Non-pigmented ciliary epithelial cell (primary cell): ENCODE data around the gene ERCC4.
"Not testable (repeated sequence)": the region's sequence is repeated elsewhere in the genome, so short reads cannot be mapped to it uniquely, and the experiment has no call there.

ENCODE experiments used
- DNase-seq: peaks from one replicate; pipeline ENCODE4 v3.0.0-alpha.2; 2010; ENCODE audit warnings: low read depth

ERCC4 gene

DNA sequence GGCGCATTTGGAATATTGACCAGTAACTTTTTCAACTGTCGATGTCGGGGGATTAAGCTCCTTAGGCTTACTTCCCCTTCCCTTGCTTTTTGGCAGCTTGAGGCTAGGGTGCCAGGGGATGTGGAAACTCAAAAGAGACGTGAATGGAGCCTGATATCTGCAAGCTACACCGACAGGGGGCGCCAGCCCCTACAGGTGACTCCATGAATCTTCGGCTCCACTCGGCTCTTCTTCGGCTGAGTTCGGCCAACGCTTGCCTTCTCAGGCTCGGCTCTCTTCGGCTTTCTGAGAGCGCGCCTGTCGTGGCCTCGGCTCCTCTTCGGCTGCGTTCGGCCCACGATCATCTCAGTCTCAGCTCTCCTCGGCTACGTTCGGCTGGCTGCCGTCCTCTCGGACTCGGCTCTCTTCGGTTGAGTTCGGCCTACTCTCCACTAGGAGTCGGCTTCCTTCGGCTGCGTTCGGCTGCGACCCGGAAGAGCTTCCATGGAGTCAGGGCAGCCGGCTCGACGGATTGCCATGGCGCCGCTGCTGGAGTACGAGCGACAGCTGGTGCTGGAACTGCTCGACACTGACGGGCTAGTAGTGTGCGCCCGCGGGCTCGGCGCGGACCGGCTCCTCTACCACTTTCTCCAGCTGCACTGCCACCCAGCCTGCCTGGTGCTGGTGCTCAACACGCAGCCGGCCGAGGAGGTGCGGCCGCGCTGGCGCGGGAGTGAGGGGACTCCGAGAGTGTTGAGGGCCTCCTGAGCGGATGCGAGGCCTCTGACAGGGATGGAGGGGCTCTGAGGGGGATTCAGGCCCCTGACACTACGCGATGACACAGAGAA, at the start of gene ERCC4:
ERCC4 (plus strand) TSS at position 472 of the 827 bp plus-strand sequence; CDS start at position 484, 12 bp downstream.
- DNase-seq, result peak; percentile 95

DNA sequence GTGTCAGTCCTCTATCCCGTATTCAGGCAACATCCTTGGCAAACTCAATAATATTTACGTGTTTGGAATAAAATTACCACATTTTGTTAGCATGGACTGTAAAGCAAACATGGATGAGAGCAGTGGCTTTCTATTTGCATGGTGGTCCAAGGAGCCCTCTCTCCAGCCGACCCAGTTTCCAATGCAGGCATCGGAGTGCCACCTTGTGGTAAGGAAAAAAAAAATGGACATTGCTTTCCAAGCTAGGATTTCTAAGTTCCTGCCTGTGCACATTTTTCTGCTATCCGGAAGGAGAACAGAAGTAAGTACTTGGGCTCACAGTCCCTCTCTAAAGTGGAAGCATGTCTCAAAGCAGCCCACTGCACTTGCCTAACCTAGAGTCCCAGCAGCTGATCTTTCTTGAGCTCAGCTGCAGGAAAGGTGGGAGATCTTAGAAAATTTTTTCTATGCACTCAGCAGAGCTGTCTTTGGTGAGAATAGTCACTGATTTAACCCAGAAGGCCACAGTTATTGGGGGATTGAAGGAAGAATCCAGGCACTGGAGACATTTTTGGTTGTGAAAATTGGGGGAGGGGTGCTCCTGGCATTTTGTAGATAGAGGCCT, 46.0 kb upstream of the ERCC4 start:
- no peak for DNase-seq

DNA sequence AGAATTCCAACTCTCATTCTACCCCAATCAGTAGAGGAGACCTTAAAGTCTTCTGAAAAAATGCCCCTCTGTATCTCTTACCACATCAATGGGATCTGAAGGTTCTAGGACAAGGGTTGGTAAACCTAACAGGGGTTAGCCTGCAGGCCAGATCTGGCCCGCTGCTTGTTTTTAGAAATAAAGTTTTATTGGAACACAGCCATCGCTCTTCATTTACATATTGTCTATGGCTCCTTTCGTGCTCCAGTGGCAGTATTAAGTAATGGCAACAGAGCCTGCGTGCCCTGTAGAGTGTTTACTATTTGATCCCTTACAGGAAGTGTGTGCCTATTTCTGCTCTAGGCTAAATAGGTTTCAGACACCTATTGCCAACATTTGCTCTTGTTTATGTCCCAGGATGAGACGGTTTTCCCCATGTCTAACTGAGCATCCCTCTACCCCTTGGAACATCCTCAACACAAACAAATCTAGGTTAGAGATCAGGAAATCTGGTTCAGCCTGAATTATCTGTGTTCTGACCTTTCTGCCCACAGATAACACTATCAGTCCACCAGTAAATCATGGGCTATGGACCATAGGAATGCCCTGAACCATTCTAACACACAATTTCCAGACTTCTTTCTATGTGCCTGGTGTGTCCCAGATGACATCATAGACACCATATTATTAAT, 44.2 kb upstream of the ERCC4 start:
- no peak for DNase-seq

DNA sequence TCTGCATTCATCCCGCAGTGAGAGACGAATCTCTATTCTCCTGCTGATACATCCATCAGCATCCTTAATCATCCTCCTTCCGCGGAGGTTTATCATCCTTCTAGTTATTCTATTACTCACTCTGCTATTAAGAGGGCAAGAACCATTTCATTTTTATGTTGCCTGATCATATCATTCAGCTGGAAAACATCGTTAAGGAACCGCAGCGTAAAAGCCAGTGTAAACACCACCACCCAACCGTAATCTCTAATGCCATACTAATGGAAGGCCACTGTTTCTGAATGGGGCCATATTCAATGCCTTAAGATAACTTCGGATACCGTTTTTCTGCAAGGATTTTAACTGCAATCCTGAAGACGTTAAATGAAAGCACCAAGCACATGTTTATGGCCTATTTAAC, 36.7 kb upstream of the ERCC4 start:
- no peak for DNase-seq

DNA sequence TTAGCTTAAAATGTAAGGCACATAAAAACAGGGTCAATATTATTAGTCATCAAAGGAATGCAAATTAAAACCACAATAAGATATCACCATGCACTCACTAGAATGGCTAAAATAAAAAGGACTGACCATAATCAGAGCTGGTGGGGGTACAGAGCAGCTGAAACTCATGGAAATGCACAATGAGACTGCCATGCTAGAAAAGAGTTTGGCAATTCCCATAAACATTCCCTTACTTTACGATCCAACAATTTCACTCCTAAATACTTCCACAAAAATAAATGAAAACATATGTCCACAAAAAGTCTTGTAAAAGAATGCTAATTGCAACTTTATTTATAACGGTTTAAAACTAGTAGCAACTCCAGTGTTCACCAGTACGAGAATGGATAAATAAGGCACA, 36.1 kb upstream of the ERCC4 start:
- DNase-seq, result no peak

DNA sequence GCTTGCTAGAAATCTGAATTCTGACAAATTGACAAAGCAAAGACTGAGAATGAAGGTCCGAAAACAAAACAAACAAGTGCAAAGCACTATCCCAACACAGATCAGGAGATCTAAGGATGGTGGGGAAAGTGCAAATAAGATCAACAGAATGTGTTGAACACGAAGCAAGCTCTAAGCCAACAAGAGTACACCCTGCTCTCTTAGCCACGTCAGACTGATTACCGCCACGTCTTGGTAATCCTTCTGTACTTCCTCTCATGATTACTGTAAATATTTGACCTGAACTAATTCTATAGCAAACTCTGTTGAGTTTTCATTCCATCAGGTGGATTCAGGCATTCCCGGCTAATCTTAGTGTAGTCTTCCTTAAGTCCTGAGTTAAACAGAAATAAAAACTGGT, 34.3 kb upstream of the ERCC4 start:
- DNase-seq, result no peak

DNA sequence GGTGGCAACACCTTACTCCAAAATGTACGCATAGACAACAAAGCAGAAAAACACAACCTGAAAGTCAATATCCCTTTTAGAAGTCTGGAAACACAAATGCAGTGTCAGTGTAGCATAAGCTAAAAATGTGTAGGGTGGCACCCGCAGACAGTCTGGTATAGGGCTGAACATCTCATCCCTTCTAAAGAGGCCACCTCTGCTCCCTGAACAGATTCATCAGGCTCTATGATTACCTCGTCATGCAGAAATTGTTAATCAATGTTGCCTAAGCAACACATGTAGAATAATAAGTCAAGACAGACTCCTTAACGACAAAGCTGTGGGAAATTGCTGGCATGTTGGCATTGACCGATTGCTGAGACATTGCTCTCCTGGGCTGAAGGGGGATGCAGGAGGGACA, 33.3 kb upstream of the ERCC4 start:
- no peak for DNase-seq

DNA sequence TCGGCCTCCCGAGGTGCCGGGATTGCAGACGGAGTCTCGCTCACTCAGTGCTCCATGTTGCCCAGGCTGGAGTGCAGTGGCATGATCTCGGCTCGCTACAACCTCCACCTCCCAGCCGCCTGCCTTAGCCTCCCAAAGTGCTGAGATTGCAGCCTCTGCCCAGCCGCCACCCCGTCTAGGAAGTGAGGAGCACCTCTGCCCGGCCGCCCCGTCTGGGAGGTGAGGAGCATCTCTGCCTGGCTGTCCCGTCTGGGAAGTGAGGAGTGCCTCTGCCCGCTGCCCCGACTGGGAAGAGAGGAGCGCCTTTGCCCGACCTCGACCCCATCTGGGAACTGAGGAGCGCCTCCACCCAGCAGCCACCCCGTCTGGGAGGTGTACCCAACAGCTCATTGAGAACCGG, 30.6 kb upstream of the ERCC4 start:
- not testable (repeated sequence) for DNase-seq

DNA sequence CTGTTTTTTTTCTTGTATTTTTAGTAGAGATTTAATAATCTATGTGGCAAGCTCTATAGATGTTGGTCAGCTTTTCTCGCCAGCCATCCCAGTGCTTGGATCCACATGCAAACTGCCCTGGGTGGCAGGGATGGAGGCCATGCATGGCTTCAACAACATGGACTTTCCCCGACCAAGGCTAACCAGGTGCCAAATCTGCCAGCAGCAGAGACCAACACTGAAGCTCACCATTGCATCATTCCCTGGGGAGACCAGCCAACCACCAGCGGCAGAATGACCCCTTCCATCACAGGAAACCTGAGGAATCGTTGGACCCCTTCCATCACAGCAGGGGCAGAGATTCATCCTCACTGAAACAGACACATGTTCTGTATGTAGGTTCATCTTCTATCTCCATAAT, 27.7 kb upstream of the ERCC4 start:
- DNase-seq, result no peak

DNA sequence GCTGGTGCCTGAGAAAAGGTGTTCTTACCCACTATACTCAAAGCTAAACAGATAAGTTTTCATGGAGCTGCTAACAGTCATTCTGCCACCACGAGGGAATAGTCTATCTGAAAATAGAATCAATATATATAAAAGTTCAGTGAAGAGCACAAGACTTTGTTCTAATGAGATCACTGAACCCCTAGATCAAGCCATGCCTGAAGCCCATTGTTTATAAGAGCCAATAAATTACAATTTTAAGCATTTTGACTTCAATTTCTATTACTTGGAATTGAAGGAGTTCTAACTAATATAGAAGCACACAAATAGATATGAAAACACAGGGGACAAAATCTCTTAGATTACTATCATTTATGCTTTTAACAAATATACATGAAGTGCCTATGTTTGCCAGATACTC, 24.4 kb upstream of the ERCC4 start:
- no peak for DNase-seq

DNA sequence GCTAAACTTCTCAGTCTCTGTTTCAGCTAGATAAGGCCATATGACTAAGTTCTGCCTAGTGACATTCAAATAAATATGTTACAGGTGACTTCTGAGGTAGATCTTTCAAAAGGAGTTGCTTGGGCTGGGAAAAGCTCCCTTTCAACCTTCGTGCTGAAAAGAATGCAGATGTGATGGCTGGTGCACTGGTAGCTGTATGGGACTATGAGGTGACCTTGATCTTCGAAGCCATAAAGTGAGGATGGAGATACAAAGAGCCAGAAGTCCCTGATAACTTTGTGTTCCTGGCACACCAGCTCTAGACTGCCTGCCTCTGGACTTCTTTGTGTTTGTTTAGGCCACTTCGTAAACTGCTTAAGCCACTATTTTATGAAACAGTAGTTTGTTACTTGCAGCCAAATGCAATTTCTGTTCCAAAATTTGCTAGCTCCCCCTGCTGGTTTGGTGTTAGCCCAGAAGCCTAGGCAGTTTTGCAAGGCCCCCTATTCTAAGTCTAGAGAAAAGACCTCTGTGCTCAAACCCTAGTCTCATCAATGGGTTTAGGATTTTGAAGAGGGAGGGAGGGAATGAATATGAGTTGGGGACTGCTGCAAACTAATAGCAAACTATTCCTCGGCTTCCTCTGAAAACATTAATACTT, 23.3 kb upstream of the ERCC4 start:
- no peak for DNase-seq

DNA sequence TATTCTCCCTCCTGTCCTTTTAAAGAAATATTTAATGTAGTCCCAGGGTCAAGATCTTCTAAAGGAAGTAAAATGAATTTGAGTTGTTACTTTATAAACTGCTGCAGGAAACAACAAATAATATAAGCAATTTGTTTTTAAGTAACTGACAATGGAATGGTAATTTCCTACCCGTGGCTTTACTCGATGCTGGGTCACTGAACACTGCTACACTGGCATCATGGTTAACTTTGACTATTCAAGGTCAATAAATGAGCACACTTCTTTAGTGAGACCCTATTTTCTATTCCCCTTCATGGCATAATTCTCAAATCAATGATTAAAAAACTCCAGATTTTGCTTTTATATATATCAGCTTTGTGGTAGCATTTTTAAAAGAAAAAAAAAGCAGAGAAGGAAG, 22.1 kb upstream of the ERCC4 start:
- DNase-seq, result no peak

DNA sequence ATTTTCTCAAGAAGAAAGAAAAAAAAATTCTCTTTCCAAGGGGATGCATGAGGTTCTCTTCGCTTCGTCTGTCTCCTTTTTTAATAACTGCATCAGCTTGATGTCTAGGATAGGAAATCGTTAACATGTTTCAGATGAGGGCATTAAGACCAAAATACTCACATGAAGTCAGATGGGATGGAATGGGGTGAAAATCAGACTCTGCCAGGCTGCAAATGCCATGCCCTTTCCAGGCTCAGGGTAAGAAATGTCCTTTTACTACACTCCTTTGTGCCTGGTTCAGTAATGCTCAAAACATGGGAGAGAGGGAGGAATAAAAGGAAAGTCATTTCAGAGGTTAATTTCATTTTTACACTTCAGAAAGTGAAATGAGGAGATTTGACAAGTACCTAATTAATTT, 21.7 kb upstream of the ERCC4 start:
- no peak for DNase-seq

DNA sequence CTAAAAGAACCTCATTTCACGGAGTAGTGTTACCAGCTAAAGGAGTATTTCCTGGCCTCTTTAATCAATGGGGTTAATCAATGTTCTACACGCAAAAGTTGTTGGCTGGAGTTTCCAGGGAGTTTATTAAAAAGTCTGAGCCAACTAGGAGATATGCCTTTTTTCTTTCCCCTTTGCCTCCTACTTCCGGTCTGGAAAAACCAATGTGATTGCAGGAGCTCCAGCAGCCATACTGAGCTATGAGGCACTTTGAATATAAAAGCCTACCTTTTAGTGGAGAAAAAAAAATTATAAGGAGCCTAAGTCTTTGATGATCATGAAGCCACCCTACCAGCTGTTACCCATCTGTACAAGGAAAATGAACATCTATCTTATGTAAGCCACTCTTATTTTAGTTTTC, 17.9 kb upstream of the ERCC4 start:
- no peak for DNase-seq

DNA sequence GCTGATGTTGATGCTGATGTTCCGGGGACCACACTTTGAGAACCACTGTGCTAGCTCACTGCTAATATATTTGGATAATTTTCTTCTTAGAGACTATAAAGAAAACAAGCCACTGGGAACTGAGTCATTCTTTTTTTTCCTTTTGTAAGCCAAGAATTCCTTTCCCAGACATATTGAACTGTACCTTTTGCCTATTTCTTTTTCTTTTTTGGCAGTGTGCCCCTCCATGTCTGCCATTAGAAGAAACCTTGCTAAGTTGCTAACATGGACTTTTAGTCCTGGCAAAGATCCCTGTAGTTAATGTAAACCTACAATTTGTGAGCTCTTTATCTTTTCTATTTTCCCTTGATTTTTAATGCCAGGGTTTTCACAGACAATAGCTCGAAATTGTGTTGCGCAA, 17.3 kb upstream of the ERCC4 start:
- no peak for DNase-seq

DNA sequence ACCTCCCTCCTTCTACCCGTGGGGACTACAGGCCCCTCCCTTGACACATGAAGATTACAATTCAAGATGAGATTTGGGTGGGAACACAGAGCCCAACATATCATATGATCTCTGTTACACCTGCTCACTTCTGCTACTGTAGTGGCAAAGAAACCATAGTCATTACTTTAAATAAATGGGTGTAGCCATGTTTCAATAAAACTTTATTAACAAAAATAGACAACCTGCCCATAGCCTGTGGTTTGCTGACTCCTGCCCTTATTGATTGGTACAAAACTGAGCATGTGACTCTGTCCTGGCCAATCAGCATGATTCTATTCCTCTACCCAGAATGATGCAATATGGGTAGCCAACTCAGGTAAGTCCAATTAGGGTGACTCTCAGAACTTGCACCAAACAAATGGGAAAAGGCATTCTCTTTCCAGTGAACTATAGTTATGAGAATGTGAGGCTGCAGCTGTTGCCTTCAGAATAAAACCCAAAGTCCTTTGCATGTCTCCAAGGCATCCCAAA, 15.7 kb upstream of the ERCC4 start:
- DNase-seq, result no peak

DNA sequence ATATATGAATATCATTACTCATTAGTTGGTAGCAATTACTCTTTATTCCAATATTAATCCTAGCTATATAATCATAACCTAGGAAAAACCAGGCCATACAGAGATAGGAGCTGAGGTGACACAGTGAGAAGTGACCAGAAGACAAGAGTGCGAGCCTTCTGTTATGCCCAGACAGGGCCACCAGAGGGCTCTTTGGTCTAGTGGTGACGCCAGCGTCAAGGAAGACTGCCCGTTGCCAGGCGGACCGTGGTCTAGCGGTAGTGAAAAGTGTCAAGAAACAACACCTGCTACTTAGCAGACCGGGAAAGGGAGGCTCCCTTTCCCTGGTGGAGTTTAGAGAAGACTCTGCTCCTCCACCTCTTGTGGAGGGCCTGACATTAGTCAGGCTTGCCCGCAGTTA, 15.1 kb upstream of the ERCC4 start:
- not testable (repeated sequence) for DNase-seq

DNA sequence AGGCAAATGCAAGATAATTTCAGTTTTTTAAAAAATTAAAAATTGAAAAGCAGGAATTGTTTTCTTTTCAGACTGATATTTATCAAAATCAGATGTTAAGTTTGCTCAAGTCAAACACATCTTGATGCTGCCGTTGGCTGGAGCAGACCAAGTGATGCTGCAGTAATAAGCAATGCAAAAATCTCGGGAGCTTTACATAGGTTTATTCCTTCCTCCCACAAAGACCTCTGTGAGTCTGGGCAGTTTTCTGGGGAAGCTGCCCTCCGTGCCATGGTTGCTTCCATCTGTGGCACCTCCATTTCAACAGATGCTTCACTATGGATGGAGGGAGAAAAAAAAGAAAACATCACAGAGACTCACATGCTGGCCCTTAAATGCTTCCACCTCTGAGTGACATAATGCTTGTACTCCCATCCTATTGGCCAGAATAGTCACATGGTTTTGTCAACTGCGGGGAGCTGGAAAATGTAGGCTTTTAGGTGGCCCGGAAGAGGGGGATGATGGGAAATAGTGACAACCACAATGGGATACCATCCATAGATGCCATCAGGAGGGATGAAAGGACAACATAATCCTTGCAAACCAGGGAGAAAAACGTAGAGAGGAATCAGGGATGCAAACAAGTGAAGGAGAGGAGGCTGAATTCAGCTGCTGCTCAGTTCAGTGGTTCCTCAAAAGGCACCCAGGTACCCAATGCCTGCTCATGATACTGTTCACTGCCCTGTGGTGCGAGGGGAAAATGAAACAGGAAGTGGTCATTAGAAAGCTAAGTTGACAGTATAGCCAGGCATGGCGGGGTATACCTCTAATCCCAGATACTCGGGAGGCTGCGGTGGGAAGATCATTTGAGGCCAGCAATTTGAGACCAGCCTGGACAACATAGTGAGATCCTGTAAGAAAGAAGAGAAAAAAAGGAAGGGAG, 13.5 kb upstream of the ERCC4 start:
- DNase-seq, result no peak

DNA sequence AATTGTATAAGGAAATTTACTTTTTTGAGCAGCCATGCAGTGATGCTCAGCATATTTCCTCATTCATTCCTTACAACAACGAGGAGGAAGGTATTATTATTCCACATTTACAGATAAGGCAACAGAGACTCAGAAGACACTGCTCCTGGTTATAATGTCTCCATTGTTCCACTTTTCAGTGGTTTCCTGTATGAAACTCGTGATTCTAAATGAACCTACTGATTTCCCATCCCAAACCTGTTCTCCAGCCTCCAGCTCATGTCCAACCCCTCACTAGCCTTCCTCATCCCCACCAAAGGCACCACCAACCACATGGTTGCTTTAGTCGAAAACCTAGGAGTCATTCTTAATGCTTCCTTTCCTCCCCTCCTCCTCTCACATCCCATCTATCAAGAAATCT, 12.5 kb upstream of the ERCC4 start:
- no peak for DNase-seq

DNA sequence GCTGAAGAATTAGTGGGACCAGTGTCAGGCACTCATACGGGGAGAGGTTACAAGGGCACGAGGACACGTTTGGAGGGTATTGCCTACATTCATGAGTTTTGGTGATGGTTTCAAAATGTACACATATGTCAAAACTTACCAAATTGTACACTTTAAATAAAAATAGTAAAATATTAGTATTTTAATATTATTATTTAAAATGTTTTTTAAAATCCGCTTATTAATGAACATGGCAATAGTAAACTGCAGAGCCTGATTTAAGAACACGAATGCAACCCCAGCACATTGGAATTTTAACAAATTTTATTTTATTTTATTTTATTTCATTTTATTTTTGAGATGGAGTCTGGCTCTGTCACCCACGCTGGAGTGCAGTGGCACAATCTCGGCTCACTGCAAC, 10.9 kb upstream of the ERCC4 start:
- DNase-seq, result no peak

DNA sequence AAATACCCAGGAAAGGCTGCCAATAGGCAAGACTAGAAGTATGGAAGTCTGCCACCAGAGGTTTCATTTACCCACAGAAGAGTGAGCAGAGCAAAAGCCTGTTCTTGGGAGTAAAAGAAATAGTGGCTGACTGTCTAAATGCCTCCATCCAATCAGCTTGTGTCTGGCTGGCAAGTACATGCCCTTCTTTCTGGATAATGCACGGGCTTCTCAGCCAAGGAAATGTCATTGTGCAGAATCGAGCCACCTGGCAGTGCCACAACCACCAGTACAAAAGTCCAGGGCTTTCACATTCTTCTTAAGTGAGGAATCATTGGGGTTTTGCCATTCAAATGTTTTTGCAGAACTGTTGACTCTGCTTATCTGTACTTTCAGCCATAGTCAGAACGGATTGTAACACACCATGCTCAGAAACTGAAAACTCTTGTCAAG, 10.1 kb upstream of the ERCC4 start:
- peak; percentile 48 for DNase-seq
